HepG2 (cell line): ENCODE measurements around the gene HLA-DOA. TPM values are rescaled to one million over a fixed set of nuclear protein-coding genes. Genes with fewer than 3 reads are reported as not detected.
A peak's percentile ranks its signal among the peaks of the same experiment; 100 is the strongest.

ENCODE experiments used
- ETV5 ChIP-seq: IDR thresholded peaks from 2 replicates; pipeline ENCODE4 v1.6.1; 2018; ENCODE audit warnings: missing biosample characterization, missing genetic modification reagents, inconsistent platforms, borderline replicate concordance
- FOSL2 ChIP-seq: sonication (generic); formaldehyde crosslinking; IDR thresholded peaks from 2 replicates; pipeline ENCODE4 v1.4.0; 2020; ENCODE audit warnings: missing genetic modification reagents
- FOXM1 ChIP-seq: sonication (generic); formaldehyde crosslinking; IDR thresholded peaks from 2 replicates; pipeline ENCODE4 v1.5.0; 2020; ENCODE audit warnings: missing genetic modification reagents
- HDAC6 ChIP-seq: fragments of 200-600 bp; sonication (generic); IDR thresholded peaks from 2 replicates; pipeline ENCODE4 v1.7.0; 2017; ENCODE audit warnings: mild to moderate bottlenecking, antibody characterized with exemption, low read length, low read depth
- HOXD1 ChIP-seq: sonication (generic); formaldehyde crosslinking; IDR thresholded peaks from 2 replicates; pipeline ENCODE4 v1.5.0; 2020; ENCODE audit warnings: missing genetic modification reagents
- MAFG ChIP-seq: sonication (generic); formaldehyde crosslinking; IDR thresholded peaks from 2 replicates; pipeline ENCODE4 v1.5.1; 2020; ENCODE audit warnings: mild to moderate bottlenecking, missing genetic modification reagents
- POLR2A ChIP-seq, 2 experiments: IDR thresholded peaks; 2 replicates each; pipeline ENCODE4 v1.6.1; 2011; ENCODE audit warnings: low read depth in 2 of 2, low read length in 2 of 2, mild to moderate bottlenecking in 1 of 2, moderate library complexity in 1 of 2; ENCODE audit not compliant: insufficient read depth in 1 of 2
- REL ChIP-seq: sonication (generic); formaldehyde crosslinking; conservative IDR thresholded peaks from 2 replicates; pipeline ENCODE4 v1.8.0; 2022; ENCODE audit warnings: mild to moderate bottlenecking, missing genetic modification reagents, moderate library complexity
- SATB2 ChIP-seq: sonication (generic); formaldehyde crosslinking; IDR thresholded peaks from 2 replicates; pipeline ENCODE4 v1.5.0; 2020; ENCODE audit warnings: missing genetic modification reagents
- SIN3A ChIP-seq: IDR thresholded peaks from 2 replicates; pipeline ENCODE4 v1.6.1; 2011; ENCODE audit warnings: low read depth, mild to moderate bottlenecking, control low read depth, low read length, borderline replicate concordance
- YY1 ChIP-seq: IDR thresholded peaks from 2 replicates; pipeline ENCODE4 v1.6.1; 2011; ENCODE audit warnings: low read length, low read depth, moderate library complexity, mild to moderate bottlenecking; ENCODE audit not compliant: insufficient read depth, insufficient replicate concordance
- ZNF138 ChIP-seq: sonication (generic); formaldehyde crosslinking; IDR thresholded peaks from 2 replicates; pipeline ENCODE4 v1.5.0; 2020; ENCODE audit warnings: mild to moderate bottlenecking, low read depth, missing genetic modification reagents
- ZNF468 ChIP-seq: sonication (generic); formaldehyde crosslinking; IDR thresholded peaks from 2 replicates; pipeline ENCODE4 v1.8.0; 2022; ENCODE audit warnings: mild to moderate bottlenecking, moderate library complexity, missing genetic modification reagents
- ZNF605 ChIP-seq: sonication (generic); formaldehyde crosslinking; IDR thresholded peaks from 2 replicates; pipeline ENCODE4 v1.8.0; 2022; ENCODE audit warnings: mild to moderate bottlenecking, missing genetic modification reagents
- polyA plus RNA-seq, 8 experiments: library from polyadenylated mRNA; depleted of rRNA in 3 of 8; stranded (reverse) in 7 of 8; unstranded in 1 of 8; fragments of >200 nt; fragmentation: Illumina TruSeq in 4 of 8; extraction: Trizol in 4 of 8; gene quantifications; 2 replicates each; pipeline versions ENCODE4 v1.2.1 to v1.2.3, GENCODE V29; 2011 to 2016; ENCODE audit warnings: low read depth in 4 of 8, missing spikeins in 1 of 8, mixed read lengths in 1 of 8; ENCODE audit not compliant: insufficient read depth in 1 of 8
- total RNA-seq, 5 experiments: library from RNA; depleted of rRNA; stranded (reverse); fragments of >200 nt; fragmentation: Illumina TruSeq; extraction: Trizol; gene quantifications; 2 replicates each; pipeline ENCODE4 v1.2.3, GENCODE V29; 2016; ENCODE audit warnings: low read depth in 1 of 5
- TF ChIP-seq, protein P1 (sequence below): sonication (generic); formaldehyde crosslinking; IDR thresholded peaks from 2 replicates; pipeline ENCODE4 v1.5.0; 2020; ENCODE audit warnings: mild to moderate bottlenecking, missing genetic modification reagents, borderline replicate concordance
- TF ChIP-seq, protein P2 (sequence below): sonication (generic); formaldehyde crosslinking; IDR thresholded peaks from 2 replicates; pipeline ENCODE4 v1.8.1; 2022; ENCODE audit warnings: mild to moderate bottlenecking, missing genetic modification reagents
- TF ChIP-seq, protein P3 (sequence below): sonication (generic); formaldehyde crosslinking; IDR thresholded peaks from 2 replicates; pipeline ENCODE4 v1.8.1; 2023; ENCODE audit warnings: missing genetic modification reagents, inconsistent platforms, borderline replicate concordance
- TF ChIP-seq, protein P4 (sequence below): sonication (generic); formaldehyde crosslinking; IDR thresholded peaks from 2 replicates; pipeline ENCODE4 v1.8.0; 2023; ENCODE audit warnings: mild to moderate bottlenecking, missing genetic modification reagents
- TF ChIP-seq, protein P5 (sequence below): sonication (generic); formaldehyde crosslinking; IDR thresholded peaks from 2 replicates; pipeline ENCODE4 v1.5.0; 2020; ENCODE audit warnings: missing genetic modification reagents, mild to moderate bottlenecking, borderline replicate concordance

The HLA-DOA gene
- total and polyA plus RNA-seq, 2 of the 13 experiments (the other 11 are each of a cell fraction or from before 2014, with no cell fraction given): 0.03 to 0.09 TPM

DNA sequence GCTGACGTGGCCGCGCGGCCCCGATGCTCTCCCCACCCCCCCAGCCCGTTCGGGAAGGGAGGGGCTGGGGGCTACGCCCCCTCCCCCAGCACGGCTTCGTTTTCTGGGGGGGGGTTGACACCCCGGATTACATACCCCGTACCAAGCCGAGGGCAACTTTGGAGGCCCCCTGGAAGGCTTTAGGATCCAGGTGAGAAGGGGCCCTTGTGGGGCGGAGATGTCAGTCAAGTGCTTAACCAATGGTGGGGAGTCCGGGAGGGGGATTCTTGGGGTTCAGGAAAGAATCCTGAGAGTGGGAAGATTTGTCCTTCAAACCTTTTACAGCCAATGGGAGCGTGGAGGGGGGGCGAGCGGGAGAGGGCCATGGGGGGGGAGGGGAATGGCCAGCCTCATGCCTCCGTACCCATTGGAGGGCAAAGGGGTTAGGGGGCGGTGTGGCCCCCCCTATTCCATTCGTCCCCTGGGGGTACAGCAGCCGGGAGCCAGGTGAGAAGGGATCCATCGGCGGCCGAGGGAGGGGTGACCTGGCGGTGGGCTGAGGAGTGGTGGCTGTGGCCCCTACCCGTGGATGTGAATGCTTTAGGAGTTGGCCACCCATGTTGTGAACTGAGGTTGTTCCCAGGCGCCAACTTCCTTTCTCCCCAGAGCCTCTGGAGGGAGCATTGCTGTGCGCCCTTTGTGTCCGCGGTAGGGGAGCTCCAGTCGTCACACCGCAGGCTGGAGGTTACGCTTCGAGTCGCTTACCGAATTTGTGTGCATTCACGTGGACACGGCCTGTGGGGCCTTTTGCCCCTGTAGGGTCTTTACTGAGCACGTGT is 40.3 kb downstream of the HLA-DOA start (continued):
- TF ChIP-seq, protein P1, sequence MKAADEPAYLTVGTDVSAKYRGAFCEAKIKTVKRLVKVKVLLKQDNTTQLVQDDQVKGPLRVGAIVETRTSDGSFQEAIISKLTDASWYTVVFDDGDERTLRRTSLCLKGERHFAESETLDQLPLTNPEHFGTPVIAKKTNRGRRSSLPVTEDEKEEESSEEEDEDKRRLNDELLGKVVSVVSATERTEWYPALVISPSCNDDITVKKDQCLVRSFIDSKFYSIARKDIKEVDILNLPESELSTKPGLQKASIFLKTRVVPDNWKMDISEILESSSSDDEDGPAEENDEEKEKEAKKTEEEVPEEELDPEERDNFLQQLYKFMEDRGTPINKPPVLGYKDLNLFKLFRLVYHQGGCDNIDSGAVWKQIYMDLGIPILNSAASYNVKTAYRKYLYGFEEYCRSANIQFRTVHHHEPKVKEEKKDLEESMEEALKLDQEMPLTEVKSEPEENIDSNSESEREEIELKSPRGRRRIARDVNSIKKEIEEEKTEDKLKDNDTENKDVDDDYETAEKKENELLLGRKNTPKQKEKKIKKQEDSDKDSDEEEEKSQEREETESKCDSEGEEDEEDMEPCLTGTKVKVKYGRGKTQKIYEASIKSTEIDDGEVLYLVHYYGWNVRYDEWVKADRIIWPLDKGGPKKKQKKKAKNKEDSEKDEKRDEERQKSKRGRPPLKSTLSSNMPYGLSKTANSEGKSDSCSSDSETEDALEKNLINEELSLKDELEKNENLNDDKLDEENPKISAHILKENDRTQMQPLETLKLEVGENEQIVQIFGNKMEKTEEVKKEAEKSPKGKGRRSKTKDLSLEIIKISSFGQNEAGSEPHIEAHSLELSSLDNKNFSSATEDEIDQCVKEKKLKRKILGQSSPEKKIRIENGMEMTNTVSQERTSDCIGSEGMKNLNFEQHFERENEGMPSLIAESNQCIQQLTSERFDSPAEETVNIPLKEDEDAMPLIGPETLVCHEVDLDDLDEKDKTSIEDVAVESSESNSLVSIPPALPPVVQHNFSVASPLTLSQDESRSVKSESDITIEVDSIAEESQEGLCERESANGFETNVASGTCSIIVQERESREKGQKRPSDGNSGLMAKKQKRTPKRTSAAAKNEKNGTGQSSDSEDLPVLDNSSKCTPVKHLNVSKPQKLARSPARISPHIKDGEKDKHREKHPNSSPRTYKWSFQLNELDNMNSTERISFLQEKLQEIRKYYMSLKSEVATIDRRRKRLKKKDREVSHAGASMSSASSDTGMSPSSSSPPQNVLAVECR (CRISPR knock-in tag): no peak; the same call in 1 of the 2 replicates
- TF ChIP-seq HOXD1 (0 out of 2 replicates have a peak, but pooled peaks have one; percentile 44), SATB2 (0 out of 2 replicates have a peak, but pooled peaks have one; percentile 64), YY1 (no peak), FOSL2 (CRISPR knock-in tag) (no peak; the same call in 1 of the 2 replicates), HDAC6 (no peak), ZNF605 (CRISPR knock-in tag) (no peak; the same call in 1 of the 2 replicates), POLR2A (IDR thresholded peaks at IDR 0.05; ENCODE audit: insufficient read depth in 1 of 2, low read depth in 2 of 2, low read length in 2 of 2) (peak in 1 of 2 experiments; percentile 91; a peak in 2 of 4 replicates), SIN3A (peak; percentile 22; the same call in 1 of the 2 replicates), REL (CRISPR knock-in tag) (no peak; the same call in 1 of the 2 replicates), ZNF138 (no peak; the same call in 1 of the 2 replicates), ETV5 (CRISPR knock-in tag) (no peak), MAFG (no peak), FOXM1 (CRISPR knock-in tag) (no peak), ZNF468 (no peak)
- TF ChIP-seq, protein P2, sequence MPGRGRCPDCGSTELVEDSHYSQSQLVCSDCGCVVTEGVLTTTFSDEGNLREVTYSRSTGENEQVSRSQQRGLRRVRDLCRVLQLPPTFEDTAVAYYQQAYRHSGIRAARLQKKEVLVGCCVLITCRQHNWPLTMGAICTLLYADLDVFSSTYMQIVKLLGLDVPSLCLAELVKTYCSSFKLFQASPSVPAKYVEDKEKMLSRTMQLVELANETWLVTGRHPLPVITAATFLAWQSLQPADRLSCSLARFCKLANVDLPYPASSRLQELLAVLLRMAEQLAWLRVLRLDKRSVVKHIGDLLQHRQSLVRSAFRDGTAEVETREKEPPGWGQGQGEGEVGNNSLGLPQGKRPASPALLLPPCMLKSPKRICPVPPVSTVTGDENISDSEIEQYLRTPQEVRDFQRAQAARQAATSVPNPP (CRISPR knock-in tag): 0 out of 2 replicates have a peak, but pooled peaks have one; percentile 63
- TF ChIP-seq, protein P3, sequence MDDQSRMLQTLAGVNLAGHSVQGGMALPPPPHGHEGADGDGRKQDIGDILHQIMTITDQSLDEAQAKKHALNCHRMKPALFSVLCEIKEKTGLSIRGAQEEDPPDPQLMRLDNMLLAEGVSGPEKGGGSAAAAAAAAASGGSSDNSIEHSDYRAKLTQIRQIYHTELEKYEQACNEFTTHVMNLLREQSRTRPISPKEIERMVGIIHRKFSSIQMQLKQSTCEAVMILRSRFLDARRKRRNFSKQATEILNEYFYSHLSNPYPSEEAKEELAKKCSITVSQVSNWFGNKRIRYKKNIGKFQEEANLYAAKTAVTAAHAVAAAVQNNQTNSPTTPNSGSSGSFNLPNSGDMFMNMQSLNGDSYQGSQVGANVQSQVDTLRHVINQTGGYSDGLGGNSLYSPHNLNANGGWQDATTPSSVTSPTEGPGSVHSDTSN: no peak
- TF ChIP-seq, protein P4, sequence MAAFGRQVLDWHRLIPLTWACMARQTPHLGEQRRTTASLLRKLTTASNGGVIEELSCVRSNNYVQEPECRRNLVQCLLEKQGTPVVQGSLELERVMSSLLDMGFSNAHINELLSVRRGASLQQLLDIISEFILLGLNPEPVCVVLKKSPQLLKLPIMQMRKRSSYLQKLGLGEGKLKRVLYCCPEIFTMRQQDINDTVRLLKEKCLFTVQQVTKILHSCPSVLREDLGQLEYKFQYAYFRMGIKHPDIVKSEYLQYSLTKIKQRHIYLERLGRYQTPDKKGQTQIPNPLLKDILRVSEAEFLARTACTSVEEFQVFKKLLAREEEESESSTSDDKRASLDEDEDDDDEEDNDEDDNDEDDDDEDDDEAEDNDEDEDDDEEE: peak; percentile 98; the same call in 1 of the 2 replicates
- TF ChIP-seq, protein P5, sequence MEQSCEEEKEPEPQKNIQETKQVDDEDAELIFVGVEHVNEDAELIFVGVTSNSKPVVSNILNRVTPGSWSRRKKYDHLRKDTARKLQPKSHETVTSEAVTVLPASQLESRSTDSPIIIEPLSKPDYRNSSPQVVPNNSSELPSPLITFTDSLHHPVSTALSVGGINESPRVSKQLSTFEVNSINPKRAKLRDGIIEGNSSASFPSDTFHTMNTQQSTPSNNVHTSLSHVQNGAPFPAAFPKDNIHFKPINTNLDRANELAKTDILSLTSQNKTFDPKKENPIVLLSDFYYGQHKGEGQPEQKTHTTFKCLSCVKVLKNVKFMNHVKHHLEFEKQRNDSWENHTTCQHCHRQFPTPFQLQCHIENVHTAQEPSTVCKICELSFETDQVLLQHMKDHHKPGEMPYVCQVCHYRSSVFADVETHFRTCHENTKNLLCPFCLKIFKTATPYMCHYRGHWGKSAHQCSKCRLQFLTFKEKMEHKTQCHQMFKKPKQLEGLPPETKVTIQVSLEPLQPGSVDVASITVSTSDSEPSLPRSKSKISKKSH (CRISPR knock-in tag): peak; percentile 79
